DOHH2 (cell line): Measurements from ENCODE around the gene CACNA2D2.
A peak's percentile ranks its signal among the peaks of the same experiment; 100 is the strongest.

Experiments
- H3F3A ChIP-seq: fragments of 200-600 bp; sonication (generic), shearing (Covaris generic); 2 replicates; pipeline ENCODE4 v1.6.0; 2016; ENCODE audit warnings: antibody characterized with exemption, mild to moderate bottlenecking; ENCODE audit not compliant: control insufficient read depth, insufficient read depth
- H3K27ac ChIP-seq: fragments of 200-600 bp; sonication (generic); 2 replicates; pipeline ENCODE4 v1.5.1; 2014; ENCODE audit warnings: low read depth, mild to moderate bottlenecking, low read length, moderate library complexity
- H3K27me3 ChIP-seq: fragments of 200-600 bp; sonication (generic); 2 replicates; pipeline ENCODE4 v1.6.1; 2014; ENCODE audit warnings: mild to moderate bottlenecking, low read length, mixed read lengths; ENCODE audit not compliant: control insufficient read depth
- H3K36me3 ChIP-seq: fragments of 200-600 bp; sonication (generic); 2 replicates; pipeline ENCODE4 v1.6.1; 2014; ENCODE audit warnings: mild to moderate bottlenecking, low read length, moderate library complexity, mixed read lengths; ENCODE audit not compliant: control insufficient read depth
- H3K4me1 ChIP-seq: fragments of 200-600 bp; sonication (generic); 2 replicates; pipeline ENCODE4 v1.6.1; 2014; ENCODE audit warnings: mild to moderate bottlenecking, low read length, mixed read lengths; ENCODE audit not compliant: control insufficient read depth
- H3K4me2 ChIP-seq: fragments of 200-600 bp; sonication (generic); 2 replicates; pipeline ENCODE4 v1.6.0; 2014; ENCODE audit warnings: mild to moderate bottlenecking, low read length, moderate library complexity
- H3K4me3 ChIP-seq: fragments of 200-600 bp; sonication (generic); 2 replicates; pipeline ENCODE4 v1.5.1; 2014; ENCODE audit warnings: mild to moderate bottlenecking, low read length, mixed read lengths
- H3K79me2 ChIP-seq: fragments of 200-600 bp; sonication (generic); 2 replicates; pipeline ENCODE4 v1.6.1; 2014; ENCODE audit warnings: mild to moderate bottlenecking, low read length, mixed read lengths; ENCODE audit not compliant: control insufficient read depth
- H3K9me2 ChIP-seq: fragments of 200-600 bp; sonication (generic); replicated peaks from 2 replicates; pipeline ENCODE4 v1.6.1; 2014; ENCODE audit warnings: mild to moderate bottlenecking, low read length, mixed read lengths; ENCODE audit not compliant: control insufficient read depth
- H3K9me3 ChIP-seq: fragments of 200-600 bp; sonication (generic); 2 replicates; pipeline ENCODE4 v1.6.1; 2014; ENCODE audit warnings: antibody characterized with exemption, low read length, mixed read lengths; ENCODE audit not compliant: control insufficient read depth, insufficient read depth
- H4K20me1 ChIP-seq: fragments of 200-600 bp; sonication (generic); 2 replicates; pipeline ENCODE4 v1.6.0; 2014; ENCODE audit warnings: low read depth, mild to moderate bottlenecking, antibody characterized with exemption, low read length, moderate library complexity; ENCODE audit not compliant: control insufficient read depth, insufficient read depth
- CTCF ChIP-seq: fragments of 200-600 bp; sonication (generic); IDR thresholded peaks from one replicate; pipeline ENCODE4 v1.5.1; 2014; ENCODE audit warnings: antibody characterized with exemption, mild to moderate bottlenecking, low read depth, low read length; ENCODE audit not compliant: poor library complexity, severe bottlenecking
- EZH2phosphoT487 ChIP-seq: fragments of 200-600 bp; sonication (generic); IDR thresholded peaks from 2 replicates; pipeline ENCODE4 v1.6.1; 2017; ENCODE audit warnings: borderline replicate concordance, mild to moderate bottlenecking, antibody characterized with exemption, low read length, moderate library complexity, mixed read lengths

Gene CACNA2D2

DNA sequence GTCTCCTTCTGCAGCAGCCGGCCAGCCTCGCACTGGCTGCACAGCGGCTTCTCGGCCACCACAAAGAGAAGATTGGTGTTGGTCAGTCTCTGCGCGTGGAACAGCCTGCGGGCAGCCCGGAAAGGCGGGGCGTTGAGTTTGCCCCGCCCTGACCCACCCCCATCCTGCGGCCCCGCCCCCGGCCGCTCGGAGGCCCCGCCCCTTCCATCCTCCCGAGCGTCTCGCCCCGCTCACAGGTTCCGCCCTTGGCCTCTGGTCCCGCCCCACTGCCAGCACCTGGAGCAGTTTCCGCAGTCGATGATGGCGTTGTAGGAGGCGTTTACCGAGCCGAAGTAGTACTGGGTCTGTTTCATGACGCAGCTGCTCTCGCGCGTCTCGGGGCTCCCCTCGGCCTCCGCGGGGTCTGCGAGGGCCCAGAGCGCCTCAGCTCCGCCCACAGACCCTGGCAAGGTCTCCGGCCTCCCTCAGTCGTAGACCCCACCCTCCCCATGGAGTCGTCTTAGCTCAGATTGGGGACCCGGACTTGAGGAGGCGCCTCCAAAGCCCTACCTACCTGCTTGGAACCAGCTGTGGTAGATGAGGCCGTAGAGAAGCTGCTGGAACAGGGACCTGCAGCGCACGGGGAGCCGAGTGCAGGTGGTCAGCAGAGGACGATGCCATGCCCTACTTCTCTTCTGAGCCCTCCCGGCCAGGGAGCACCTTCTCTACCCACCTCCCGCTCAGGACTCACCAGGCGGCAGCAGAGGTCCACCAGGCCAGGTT lies 138.2 kb downstream of the CACNA2D2 start:
- no peaks in the 10 kb centered on the region for H3K36me3 ChIP-seq
- H3K27ac ChIP-seq: no peak overlapping the region
- H3K9me3 ChIP-seq: no peaks in the 10 kb centered on the region
- H3K4me2 ChIP-seq: peak overlapping the region; percentile 84
- H3K4me3 ChIP-seq: peak overlapping the region; percentile 72
- no peaks in the 10 kb centered on the region for H3F3A ChIP-seq
- H3K9me2 ChIP-seq: no peaks in the 10 kb centered on the region
- TF ChIP-seq EZH2phosphoT487 (no peak), CTCF (no peak)
- no peaks in the 10 kb centered on the region for H4K20me1 ChIP-seq
- peaks cover 10% of the 10 kb centered on the region for H3K4me1 ChIP-seq
- H3K27me3 ChIP-seq: peaks cover 8% of the 10 kb centered on the region
- H3K79me2 ChIP-seq: no peaks in the 10 kb centered on the region

GRCh38 chr3:50364573-50365079 lies 138.8 kb downstream of the CACNA2D2 start:
- Histone ChIP-seq H3K4me1 (peaks cover 15% of the 10 kb centered on the region), H3K9me2 (no peaks in the 10 kb centered on the region), H3K27me3 (peaks cover 8% of the 10 kb centered on the region), H4K20me1 (no peaks in the 10 kb centered on the region), H3K79me2 (no peaks in the 10 kb centered on the region), H3K9me3 (no peaks in the 10 kb centered on the region), H3K27ac (no peak overlapping the region), H3F3A (no peaks in the 10 kb centered on the region), H3K36me3 (no peaks in the 10 kb centered on the region), H3K4me2 (peak overlapping the region; percentile 84), H3K4me3 (peak overlapping the region; percentile 72)
- no peak for TF ChIP-seq EZH2phosphoT487
- TF ChIP-seq CTCF: no peak

GRCh38 chr3:50359760-50360110 lies 143.7 kb downstream of the CACNA2D2 start:
- Histone ChIP-seq H3K4me1 (peaks cover 36% of the 10 kb centered on the region), H3K4me3 (peak overlapping the region; percentile 92), H3K4me2 (peak overlapping the region; percentile 79), H3K9me2 (no peaks in the 10 kb centered on the region), H3K79me2 (peaks cover 45% of the 10 kb centered on the region), H3F3A (no peaks in the 10 kb centered on the region), H3K27ac (no peak overlapping the region), H4K20me1 (peaks cover 23% of the 10 kb centered on the region), H3K36me3 (peaks cover 32% of the 10 kb centered on the region), H3K27me3 (no peaks in the 10 kb centered on the region), H3K9me3 (no peaks in the 10 kb centered on the region)
- TF ChIP-seq CTCF (no peak), EZH2phosphoT487 (no peak)
